Activated effector memory CD4-positive, alpha-beta T cell treated with Interleukin-2 at 50 U/mL for 16 hours (primary cell): ENCODE results near the gene COMMD2.

Experiments
- DNase-seq: peaks from one replicate; pipeline ENCODE4 v3.0.0-alpha.2; 2020

COMMD2 gene

DNA sequence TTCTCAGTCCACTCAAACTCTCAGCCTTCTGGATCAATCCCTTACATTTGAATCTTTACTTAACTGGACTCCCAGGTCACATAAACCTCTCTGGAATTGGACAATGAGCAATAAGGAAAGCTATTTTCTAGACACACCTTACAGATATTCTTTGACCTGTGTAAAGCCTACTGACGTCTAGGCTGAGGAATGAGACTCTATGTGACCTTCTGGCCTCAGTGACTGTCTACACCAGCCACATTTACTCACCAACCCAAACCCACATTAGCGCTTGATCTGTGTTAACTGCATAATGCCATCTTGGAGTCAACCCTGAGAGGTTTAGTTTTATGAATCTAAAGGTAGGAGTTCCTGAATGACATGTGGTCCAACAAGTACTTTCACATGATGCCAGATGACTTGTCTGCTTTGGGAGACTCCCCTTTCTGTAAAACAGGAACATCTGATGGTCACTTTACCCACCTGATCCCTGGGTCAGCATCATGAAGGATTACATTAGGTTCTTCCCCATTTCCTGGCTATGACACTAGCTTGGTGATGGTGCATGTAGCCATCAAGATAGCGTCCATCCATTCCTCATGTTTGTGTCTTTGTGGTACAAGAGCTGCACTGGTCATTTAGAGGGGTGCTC lies 11.4 kb upstream of the COMMD2 start:
- DNase-seq: no peak

GRCh38 chr3:149753717-149754116 lies 1.4 kb upstream of the COMMD2 start:
- DNase-seq: no peak

DNA sequence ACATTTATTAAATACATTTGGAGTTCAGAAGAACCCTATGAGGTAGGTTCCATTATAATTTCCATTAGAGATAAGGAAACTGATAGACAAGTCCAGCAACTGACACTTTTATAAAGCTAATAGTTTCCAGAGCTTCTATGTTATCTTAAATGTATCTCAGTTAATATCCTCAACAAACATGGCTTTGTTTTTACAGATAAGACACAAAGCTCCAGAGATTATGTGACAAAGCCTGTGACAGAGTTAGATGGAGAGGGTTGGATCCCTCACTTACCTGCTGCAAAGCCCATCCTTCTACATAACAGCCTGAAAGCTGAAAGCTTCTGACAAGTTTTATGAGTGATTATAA lies 473 bp upstream of the COMMD2 start:
- no peak for DNase-seq

DNA sequence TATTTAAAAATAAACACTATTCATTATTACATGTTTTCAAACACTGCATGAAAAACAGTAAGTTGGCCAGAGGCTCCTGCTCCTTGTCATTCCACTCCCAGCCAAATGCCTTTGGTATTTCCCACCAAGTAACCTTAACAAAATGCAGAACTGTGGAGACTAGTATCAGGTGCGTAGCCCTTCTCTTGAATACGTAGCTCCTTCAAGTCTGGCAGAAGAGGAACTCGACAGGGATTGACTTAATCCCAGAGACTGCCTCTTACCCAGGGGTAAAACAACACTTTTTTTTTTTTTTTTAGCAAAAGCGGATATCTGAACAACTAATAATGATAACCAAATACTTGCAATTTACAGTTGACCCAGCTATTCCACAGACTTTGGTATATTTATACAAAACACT lies 738 bp downstream of the COMMD2 start:
- DNase-seq: no peak

DNA sequence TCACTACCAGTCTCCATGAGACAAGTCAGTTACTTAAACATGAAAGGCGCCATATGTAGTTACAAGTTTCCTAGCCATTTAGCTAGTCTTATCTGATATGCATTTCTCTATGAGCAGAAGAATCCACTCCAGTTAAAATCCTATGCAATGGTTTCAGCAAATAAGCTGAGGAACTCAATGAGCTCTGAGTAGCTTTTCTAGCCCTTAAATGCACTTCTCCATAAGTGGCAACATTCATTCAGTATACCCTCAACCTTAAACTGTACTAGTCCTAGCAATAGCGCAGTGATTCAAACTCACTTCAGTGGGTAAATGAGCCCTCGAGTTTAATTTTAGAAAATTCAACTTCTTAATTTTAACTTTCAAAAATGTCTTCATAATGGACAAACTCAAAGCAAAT lies 7.7 kb downstream of the COMMD2 start:
- no peak for DNase-seq

GRCh38 chr3:149744151-149744550 lies 8.1 kb downstream of the COMMD2 start:
- DNase-seq: no peak

DNA sequence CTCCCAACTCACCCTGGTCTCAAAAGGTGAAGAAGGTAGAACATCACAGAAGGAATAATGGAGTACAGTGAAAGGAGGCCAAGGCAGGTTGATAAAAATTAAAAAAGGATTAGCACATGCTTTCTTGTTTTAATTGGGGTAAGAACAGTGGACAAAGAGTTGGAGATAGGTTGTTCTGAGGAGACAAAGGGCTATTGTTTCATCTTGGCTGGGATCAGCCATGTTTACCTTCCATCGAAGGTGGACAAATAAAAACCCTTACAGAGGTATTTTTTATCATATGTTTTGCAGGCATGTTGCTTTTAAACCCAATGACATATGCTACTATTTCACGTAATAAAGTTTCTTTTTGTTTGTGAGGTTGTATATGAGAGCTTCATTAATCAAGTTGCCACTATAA lies 12.9 kb downstream of the COMMD2 start:
- DNase-seq: no peak

DNA sequence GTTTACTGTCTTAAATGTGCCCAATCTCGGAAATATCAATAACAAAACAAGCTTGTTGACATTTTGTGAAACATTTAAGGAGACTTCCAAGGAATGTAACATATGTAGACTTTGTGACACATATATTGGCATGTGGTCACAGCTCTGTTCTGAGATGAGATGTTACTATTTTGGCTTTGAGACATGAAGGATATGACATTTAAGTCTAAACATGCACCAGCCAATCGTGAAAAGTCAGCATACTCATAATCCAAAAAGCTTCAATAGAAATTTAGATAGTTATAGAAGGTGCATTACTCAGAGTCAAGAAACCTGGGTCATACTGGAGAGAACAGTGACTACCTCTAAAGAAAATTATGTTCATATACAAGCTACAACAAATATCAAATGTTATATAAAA lies 13.4 kb downstream of the COMMD2 start:
- DNase-seq: no peak

DNA sequence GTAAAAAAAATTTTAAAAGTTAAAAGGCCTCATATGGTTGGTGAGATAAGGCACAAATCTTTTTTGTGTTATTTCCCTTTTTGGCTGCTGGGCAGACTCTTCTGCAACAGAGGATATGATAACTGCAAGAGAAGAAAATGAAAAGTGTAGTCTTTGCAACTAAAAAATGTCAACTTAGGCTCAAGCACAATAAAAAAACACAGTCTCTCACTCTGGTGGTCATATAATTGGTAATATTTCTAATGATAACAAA lies 15.4 kb downstream of the COMMD2 start:
- DNase-seq: no peak

- no peak for DNase-seq
These were observed 15.9 kb downstream of the COMMD2 start for GRCh38 chr3:149736175-149736952.

GRCh38 chr3:149732234-149732633 lies 20.1 kb downstream of the COMMD2 start:
- no peak for DNase-seq

- no peak for DNase-seq
These were observed 24.6 kb downstream of the COMMD2 start for GRCh38 chr3:149727656-149728055.

DNA sequence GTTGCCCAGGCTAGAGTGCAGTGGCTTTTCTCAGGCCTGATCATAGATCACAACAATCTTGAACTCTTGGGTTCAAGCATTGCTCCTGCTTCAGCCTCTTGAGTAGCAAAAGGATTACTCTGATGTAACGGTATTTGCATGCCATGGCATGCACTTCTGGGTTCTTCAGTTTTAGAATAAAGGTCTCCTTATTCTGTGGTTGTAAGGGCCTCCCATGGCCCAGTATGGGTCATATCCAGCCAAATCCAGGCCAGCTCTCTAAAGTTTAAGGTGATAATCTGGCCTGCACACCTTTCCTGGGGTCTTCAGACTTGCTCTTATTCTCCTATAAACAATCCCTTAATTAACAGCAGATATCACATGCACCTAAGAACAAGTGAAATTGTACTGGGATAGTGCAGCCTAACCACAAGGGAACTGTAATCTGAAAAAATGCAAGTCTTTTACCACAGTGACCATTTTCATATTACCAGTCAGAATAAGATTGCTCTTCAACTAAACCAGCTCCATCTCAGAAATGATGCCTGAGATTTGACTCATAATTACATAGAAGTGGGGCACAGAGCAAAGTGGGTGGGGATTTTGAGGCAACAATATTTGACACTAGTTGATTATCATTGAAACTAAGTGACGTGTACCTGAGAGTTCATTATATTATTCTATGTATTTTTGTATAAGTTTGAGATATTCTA lies 25.4 kb downstream of the COMMD2 start:
- no peak for DNase-seq

- DNase-seq: no peak
These were observed 28.5 kb downstream of the COMMD2 start for GRCh38 chr3:149723781-149724180.

DNA sequence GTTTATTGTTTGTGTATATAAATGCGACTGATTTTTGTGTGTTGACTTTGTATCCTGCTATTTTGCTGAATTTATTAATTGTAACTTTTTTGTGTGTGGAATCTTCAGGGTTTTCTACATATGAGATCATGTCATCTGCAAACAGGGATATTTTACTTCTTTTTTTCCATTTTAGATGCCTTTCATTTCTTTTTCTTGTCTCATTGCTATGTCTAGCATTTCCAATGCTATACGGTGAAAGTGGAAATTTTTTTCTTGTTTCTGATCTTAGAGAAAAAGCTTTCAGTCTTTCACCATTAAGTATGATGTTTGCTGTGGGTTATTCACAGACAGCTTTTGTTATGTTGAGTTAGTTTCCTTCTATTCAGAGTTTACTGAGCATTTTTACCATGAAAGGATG lies 31.4 kb downstream of the COMMD2 start:
- DNase-seq: no peak

DNA sequence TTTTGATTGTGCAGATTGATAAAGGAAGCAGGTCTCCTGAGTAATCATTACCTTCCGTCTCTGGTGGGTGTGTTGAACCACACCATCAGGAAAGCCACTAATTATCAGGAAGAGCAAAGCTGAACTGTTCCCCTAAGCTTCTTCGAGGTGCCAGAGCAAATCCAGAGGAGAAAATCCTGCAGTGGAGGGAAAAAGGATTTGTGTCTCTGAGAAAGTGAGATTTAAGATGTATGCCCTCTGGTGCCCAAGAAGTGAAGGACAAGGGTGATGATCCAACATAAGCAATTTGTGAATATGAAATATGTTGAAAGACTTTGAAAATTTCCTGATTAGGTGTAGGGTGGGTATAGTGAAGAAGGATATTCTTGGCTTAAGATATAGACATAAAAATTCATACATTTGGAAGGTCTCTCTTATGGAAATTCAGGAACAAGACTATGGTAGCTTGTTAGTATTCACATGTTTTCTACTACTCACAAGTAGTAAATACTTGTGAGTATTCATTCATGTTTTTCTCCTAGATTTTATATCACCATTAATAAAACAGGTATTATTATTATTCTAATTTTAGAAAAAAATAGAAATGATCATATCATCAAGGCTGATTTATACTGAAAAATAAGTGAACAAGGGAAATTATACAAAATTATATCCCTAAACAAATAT lies 34.8 kb downstream of the COMMD2 start:
- no peak for DNase-seq

- DNase-seq: no peak
These were observed 35.3 kb downstream of the COMMD2 start for GRCh38 chr3:149716984-149717383.

GRCh38 chr3:149715247-149715646 lies 37.0 kb downstream of the COMMD2 start:
- no peak for DNase-seq

GRCh38 chr3:149713730-149714654 lies 38.3 kb downstream of the COMMD2 start:
- no peak for DNase-seq

- no peak for DNase-seq
These were observed 45.4 kb downstream of the COMMD2 start for GRCh38 chr3:149706905-149707304.

DNA sequence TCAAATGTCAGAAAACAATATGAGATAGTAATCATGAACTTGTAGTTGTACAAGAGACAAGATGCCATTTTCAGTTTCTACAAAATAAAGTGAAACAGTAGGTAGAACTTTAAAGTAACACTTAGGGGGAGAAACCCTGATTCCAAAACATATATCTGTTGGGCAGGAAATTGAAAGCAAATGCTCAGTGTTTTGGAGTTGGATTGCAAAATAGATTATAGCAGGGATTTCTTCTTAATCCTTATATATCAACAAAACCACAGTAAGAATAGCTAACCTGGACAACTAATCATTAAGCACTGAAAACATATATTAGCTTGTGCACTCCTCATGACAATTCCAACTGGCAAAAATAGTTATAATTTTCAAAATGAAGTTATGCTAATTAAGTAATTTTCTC lies 46.9 kb downstream of the COMMD2 start:
- no peak for DNase-seq

DNA sequence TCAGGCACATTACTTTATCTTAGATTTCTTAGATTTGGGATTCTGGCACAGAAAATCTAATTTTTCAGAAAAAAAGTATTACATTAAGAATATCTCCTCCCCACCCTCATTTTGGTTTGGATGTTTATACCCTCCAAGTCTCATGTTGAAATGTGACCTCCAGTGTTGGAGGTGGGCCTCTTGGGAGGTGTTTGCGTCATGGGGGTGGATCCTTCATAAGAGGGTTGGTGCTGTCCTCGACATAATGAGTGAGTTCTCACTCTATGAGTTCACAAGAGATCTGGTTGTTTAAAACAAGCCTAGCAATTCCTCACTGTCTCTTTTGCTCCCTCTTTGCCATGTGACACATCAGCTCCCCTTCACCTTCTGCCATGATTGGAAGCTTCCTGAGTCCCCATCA lies 48.8 kb downstream of the COMMD2 start:
- DNase-seq: no peak
